LNCAP (cell line): ENCODE data around the gene TTC3.

Experiments used
- CTCF ChIP-seq: fragments of 450-650 bp; IDR thresholded peaks from 2 replicates; pipeline ENCODE4 v1.5.1; 2017; ENCODE audit warnings: mild to moderate bottlenecking

Gene TTC3

GRCh38 chr21:37168666-37169065 is 95.6 kb downstream of the TTC3 start:
- no peak for TF ChIP-seq CTCF

GRCh38 chr21:37172646-37173045 is 99.6 kb downstream of the TTC3 start:
- TF ChIP-seq CTCF, result no peak

GRCh38 chr21:37176716-37177115 is 103.7 kb downstream of the TTC3 start:
- TF ChIP-seq CTCF, result no peak

DNA sequence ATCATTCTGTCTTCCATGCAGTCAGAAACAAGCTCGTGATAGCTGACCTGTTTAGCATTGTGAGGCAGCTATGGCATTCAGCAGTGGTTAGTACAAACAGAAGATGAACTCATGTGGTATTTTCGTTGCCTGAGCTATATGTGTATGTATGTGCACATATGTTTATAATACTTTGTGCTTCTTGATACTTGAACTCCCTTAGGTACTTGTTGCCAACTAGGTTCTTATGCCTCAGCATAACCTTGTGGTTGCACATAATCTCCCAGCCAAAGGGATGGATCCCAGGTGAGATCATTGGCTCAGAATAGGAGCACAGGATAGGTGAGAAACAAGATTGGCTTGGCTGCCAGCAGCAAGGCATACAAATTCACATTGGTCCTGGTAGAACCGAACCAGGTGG is 108.0 kb downstream of the TTC3 start:
- TF ChIP-seq CTCF, result no peak

GRCh38 chr21:37182222-37182621 is 109.2 kb downstream of the TTC3 start:
- no peak for TF ChIP-seq CTCF

DNA sequence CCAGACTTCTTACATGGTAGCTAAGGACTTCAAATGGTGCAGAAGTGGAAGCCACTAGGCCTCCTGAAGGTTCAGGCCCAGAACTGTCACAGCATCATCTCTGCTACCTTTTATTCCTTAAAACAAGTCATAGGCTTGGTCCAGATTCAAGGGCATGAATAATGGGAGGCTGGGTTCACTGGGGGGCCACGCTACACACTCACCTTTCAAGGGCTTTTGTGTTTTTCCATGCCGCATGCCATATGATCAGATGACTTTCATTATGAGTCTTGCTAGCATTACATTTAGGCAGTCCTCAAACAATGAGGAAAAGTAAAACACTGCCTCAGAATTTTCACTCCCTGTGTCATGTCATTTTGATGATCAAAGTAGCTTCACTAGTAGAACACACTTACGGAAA is 110.7 kb downstream of the TTC3 start:
- TF ChIP-seq CTCF, result no peak

DNA sequence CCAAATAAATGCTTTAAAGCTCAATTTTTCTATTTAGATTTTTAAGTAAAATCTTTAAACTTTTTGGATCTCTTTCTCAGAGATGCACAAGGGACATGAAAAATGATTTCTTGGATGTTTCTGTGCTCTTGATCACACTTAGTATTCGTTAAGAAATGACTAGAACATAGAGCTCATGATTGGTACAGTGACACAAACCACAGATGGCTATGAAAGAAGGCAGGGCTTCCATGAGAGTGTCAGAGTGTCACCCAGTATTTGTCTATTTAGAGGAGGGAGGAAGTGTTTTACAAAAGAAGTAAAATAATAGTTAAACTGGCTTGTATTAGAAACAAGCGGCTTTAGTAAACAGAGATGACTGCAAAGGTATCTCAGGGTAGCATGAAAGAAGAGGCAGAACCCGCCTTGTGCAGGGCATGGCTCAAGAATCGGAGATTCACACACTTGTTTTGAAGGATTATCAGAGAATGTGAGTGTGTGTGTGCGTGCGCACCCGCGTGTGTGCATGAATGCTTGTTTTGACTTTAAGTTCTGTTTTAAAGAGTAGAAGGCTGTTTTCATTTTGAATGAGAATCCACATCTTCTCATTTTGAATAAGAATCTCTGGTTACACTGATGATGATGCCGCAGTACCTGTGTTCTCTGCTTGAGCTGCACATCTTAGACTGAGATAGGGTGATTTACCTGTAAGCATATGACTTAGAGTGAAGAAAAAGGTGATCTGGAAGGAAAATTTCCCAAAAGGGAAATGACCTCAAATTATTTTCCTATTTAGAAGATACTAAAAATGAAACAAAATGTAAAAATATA is 111.9 kb downstream of the TTC3 start:
- no peak for TF ChIP-seq CTCF

- no peak for TF ChIP-seq CTCF
These were observed 113.9 kb downstream of the TTC3 start for GRCh38 chr21:37186983-37187382.
